OCI-LY7 (cell line): Measurements from ENCODE around the gene CYB561. TPM values are rescaled to one million over a fixed set of nuclear protein-coding genes. Genes with fewer than 3 reads are reported as not detected.

Experiments used
- BruUV-seq: library from RNA; stranded (reverse); fragments of 400-500 nt; replicated peaks from 2 replicates; lab custom pipeline; 2021; lab: Mats Ljungman, UMichigan
- CTCF ChIA-PET: fragments of 300-600 bp; sonication (Branson Sonifier 250); formaldehyde crosslinking; loops from one replicate; lab custom pipeline; 2022; ENCODE audit warnings: antibody characterized with exemption; ENCODE audit not compliant: unreplicated experiment; lab: Charles Lee
- POLR2A ChIA-PET: fragments of 300-600 bp; sonication (Branson Sonifier 250); formaldehyde crosslinking; loops from one replicate; lab custom pipeline; 2022; ENCODE audit warnings: antibody characterized with exemption; lab: Charles Lee
- DNase-seq: peaks from one replicate; pipeline ENCODE4 v3.0.0-alpha.2; 2015; ENCODE audit warnings: low spot score
- H2AFZ ChIP-seq: fragments of 200-600 bp; sonication (generic), shearing (Covaris generic); 2 replicates; pipeline ENCODE4 v1.6.1; 2014; ENCODE audit warnings: mild to moderate bottlenecking, antibody characterized with exemption, low read length, moderate library complexity
- H3K27ac ChIP-seq: fragments of 200-600 bp; sonication (generic); 2 replicates; pipeline ENCODE4 v1.5.1; 2014; ENCODE audit warnings: mixed run types, low read depth, mild to moderate bottlenecking, moderate library complexity, low read length, inconsistent platforms; ENCODE audit not compliant: poor library complexity, severe bottlenecking
- H3K36me3 ChIP-seq: fragments of 200-600 bp; sonication (generic); 2 replicates; pipeline ENCODE4 v1.6.1; 2014; ENCODE audit warnings: mild to moderate bottlenecking, antibody characterized with exemption, low read length, moderate library complexity, mixed read lengths; ENCODE audit not compliant: insufficient read depth
- H3K4me1 ChIP-seq: fragments of 200-600 bp; sonication (generic); 2 replicates; pipeline ENCODE4 v1.5.1; 2014; ENCODE audit warnings: mild to moderate bottlenecking, low read length; ENCODE audit not compliant: insufficient read depth, poor library complexity, severe bottlenecking
- H3K4me2 ChIP-seq: fragments of 200-600 bp; sonication (generic); 2 replicates; pipeline ENCODE4 v1.6.1; 2014; ENCODE audit warnings: mild to moderate bottlenecking, low read length
- H3K4me3 ChIP-seq: fragments of 200-600 bp; sonication (generic); 2 replicates; pipeline ENCODE4 v1.5.1; 2014; ENCODE audit warnings: mild to moderate bottlenecking, low read depth, low read length; ENCODE audit not compliant: poor library complexity, severe bottlenecking
- H3K79me2 ChIP-seq: fragments of 200-600 bp; sonication (generic); 2 replicates; pipeline ENCODE4 v1.6.1; 2016; ENCODE audit warnings: low read depth, mild to moderate bottlenecking, low read length, moderate library complexity, mixed read lengths; ENCODE audit not compliant: insufficient read depth
- H3K9me2 ChIP-seq: fragments of 200-600 bp; sonication (generic); 2 replicates; pipeline ENCODE4 v1.6.1; 2016; ENCODE audit warnings: mild to moderate bottlenecking, low read length, mixed read lengths; ENCODE audit not compliant: insufficient read depth
- H3K9me3 ChIP-seq: fragments of 200-600 bp; sonication (generic); 2 replicates; pipeline ENCODE4 v1.6.1; 2014; ENCODE audit warnings: mild to moderate bottlenecking, mixed run types, low read length, mixed read lengths
- H4K20me1 ChIP-seq: fragments of 200-600 bp; sonication (generic); 2 replicates; pipeline ENCODE4 v1.6.1; 2014; ENCODE audit warnings: mild to moderate bottlenecking, antibody characterized with exemption, low read length, moderate library complexity, mixed read lengths; ENCODE audit not compliant: insufficient read depth
- CTCF ChIP-seq: fragments of 200-600 bp; sonication (generic); conservative IDR thresholded peaks from 2 replicates; pipeline ENCODE4 v1.5.1; 2014; ENCODE audit warnings: mild to moderate bottlenecking, antibody characterized with exemption, low read length, moderate library complexity, mixed read lengths
- EZH2phosphoT487 ChIP-seq: fragments of 200-600 bp; sonication (generic); IDR thresholded peaks from 2 replicates; pipeline ENCODE4 v1.6.1; 2018; ENCODE audit warnings: low read depth, borderline replicate concordance, mild to moderate bottlenecking, mixed run types, antibody characterized with exemption, low read length, moderate library complexity, mixed read lengths
- intact Hi-C: fragments of 100-400 bp; cut with micrococcal nuclease; formaldehyde crosslinking; loops from one replicate; pipeline ENCODE4 v1.10.0; 2022; ENCODE audit not compliant: unreplicated experiment
- total RNA-seq, 2 experiments: library from RNA; depleted of rRNA in 1 of 2; stranded (reverse); fragments of >200 nt in 1 of 2; shearing (Covaris generic) in 1 of 2; gene quantifications; 2 replicates each; pipeline ENCODE4 v1.2.3, GENCODE V29; 2014 to 2022

CYB561 gene
- total RNA-seq, 2 experiments from 2014 or later = not detected

- H2AFZ ChIP-seq = no peak overlapping the region
- no peaks in the 10 kb centered on the region for H4K20me1 ChIP-seq
- H3K4me2 ChIP-seq = no peak overlapping the region
- intact Hi-C loops = loop anchor here (2.0 kb wide), 1 partner anchor 37 kb away; no protein-coding TSS in a partner anchor
- DNase-seq = no peak
- no peaks in the 10 kb centered on the region for H3K9me3 ChIP-seq
- POLR2A ChIA-PET = no interaction called here
- H3K9me2 ChIP-seq = no peaks in the 10 kb centered on the region
- TF ChIP-seq EZH2phosphoT487 (no peak), CTCF (no peak)
- H3K27ac ChIP-seq = no peak overlapping the region
- no peaks in the 10 kb centered on the region for H3K36me3 ChIP-seq
- H3K4me1 ChIP-seq = peaks cover 7% of the 10 kb centered on the region
- H3K79me2 ChIP-seq = no peaks in the 10 kb centered on the region
- CTCF ChIA-PET = no interaction called here
- no TSS peak for BruUV-seq
- no peak overlapping the region for H3K4me3 ChIP-seq
Observed at GRCh38 chr17:63442074-63442473, 4.0 kb downstream of the CYB561 start.

- Histone ChIP-seq H2AFZ (no peak overlapping the region), H3K9me2 (no peaks in the 10 kb centered on the region), H3K79me2 (no peaks in the 10 kb centered on the region), H3K4me2 (no peak overlapping the region), H3K4me3 (no peak overlapping the region), H3K9me3 (no peaks in the 10 kb centered on the region), H3K27ac (no peak overlapping the region), H3K4me1 (peaks cover 7% of the 10 kb centered on the region), H3K36me3 (no peaks in the 10 kb centered on the region), H4K20me1 (no peaks in the 10 kb centered on the region)
- no TSS peak for BruUV-seq
- POLR2A ChIA-PET = no interaction called here
- intact Hi-C loops = loop anchor here (2.0 kb wide), 1 partner anchor 37 kb away; no protein-coding TSS in a partner anchor
- CTCF ChIA-PET = no interaction called here
- DNase-seq = no peak
- no peak for TF ChIP-seq CTCF
- no peak for TF ChIP-seq EZH2phosphoT487
Observed at GRCh38 chr17:63441654-63442053, 4.5 kb downstream of the CYB561 start.

- no TSS peak for BruUV-seq
- H3K4me3 ChIP-seq = no peak overlapping the region
- ChIA-PET POLR2A (no interaction called here), CTCF (no interaction called here)
- H3K4me2 ChIP-seq = no peak overlapping the region
- H3K9me2 ChIP-seq = no peaks in the 10 kb centered on the region
- DNase-seq = no peak
- no peak overlapping the region for H2AFZ ChIP-seq
- H3K27ac ChIP-seq = no peak overlapping the region
- peaks cover 15% of the 10 kb centered on the region for H3K4me1 ChIP-seq
- TF ChIP-seq CTCF (no peak), EZH2phosphoT487 (no peak)
- no peaks in the 10 kb centered on the region for H4K20me1 ChIP-seq
- H3K36me3 ChIP-seq = no peaks in the 10 kb centered on the region
- intact Hi-C loops = no loop called here
- H3K79me2 ChIP-seq = no peaks in the 10 kb centered on the region
- H3K9me3 ChIP-seq = no peaks in the 10 kb centered on the region
Observed at GRCh38 chr17:63440770-63441335, 5.3 kb downstream of the CYB561 start.
